Stimulated activated CD8-positive, alpha-beta memory T cell treated with anti-CD3 and anti-CD28 coated beads, Interleukin-2, amount 100 ng/mL, for 1 hour (primary cell): Measurements from ENCODE around the gene CHST1.

Experiments used
- DNase-seq, 2 donors: peaks; one replicate each; pipeline ENCODE4 v3.0.0-alpha.2; 2020; ENCODE audit warnings: low read depth in 2 of 2

CHST1 gene

GRCh38 chr11:45644981-45645889, 20.2 kb downstream of the CHST1 start:
- DNase-seq = no peak

- DNase-seq = no peak
Observed at GRCh38 chr11:45643598-45644260, 21.7 kb downstream of the CHST1 start.

GRCh38 chr11:45641961-45642360, 23.5 kb downstream of the CHST1 start:
- DNase-seq = no peak

GRCh38 chr11:45638051-45638450, 27.4 kb downstream of the CHST1 start:
- no peak for DNase-seq

- DNase-seq = no peak
Observed at GRCh38 chr11:45635907-45636306, 29.5 kb downstream of the CHST1 start.

- no peak for DNase-seq
Observed at GRCh38 chr11:45625611-45626010, 39.8 kb downstream of the CHST1 start.

GRCh38 chr11:45624095-45624494, 41.3 kb downstream of the CHST1 start:
- no peak for DNase-seq

- no peak for DNase-seq
Observed at GRCh38 chr11:45622861-45623260, 42.6 kb downstream of the CHST1 start.

GRCh38 chr11:45622283-45622682, 43.1 kb downstream of the CHST1 start:
- no peak for DNase-seq

- DNase-seq = no peak
Observed at GRCh38 chr11:45621588-45621987, 43.8 kb downstream of the CHST1 start.

GRCh38 chr11:45620243-45620642, 45.2 kb downstream of the CHST1 start:
- DNase-seq = no peak

GRCh38 chr11:45618897-45619296, 46.5 kb downstream of the CHST1 start:
- DNase-seq = no peak

- no peak for DNase-seq
Observed at GRCh38 chr11:45617871-45618601, 47.4 kb downstream of the CHST1 start.

GRCh38 chr11:45616802-45617549, 48.4 kb downstream of the CHST1 start:
- DNase-seq = no peak

- DNase-seq = no peak
Observed at GRCh38 chr11:45615182-45615792, 50.1 kb downstream of the CHST1 start.

- no peak for DNase-seq
Observed at GRCh38 chr11:45614196-45614828, 51.1 kb downstream of the CHST1 start.

GRCh38 chr11:45610627-45611026, 54.8 kb downstream of the CHST1 start:
- DNase-seq = no peak

- DNase-seq = no peak
Observed at GRCh38 chr11:45609902-45610301, 55.5 kb downstream of the CHST1 start.

- no peak for DNase-seq
Observed at GRCh38 chr11:45609337-45609736, 56.1 kb downstream of the CHST1 start.

GRCh38 chr11:45607995-45608394, 57.4 kb downstream of the CHST1 start:
- no peak for DNase-seq
